Ascending aorta (tissue), 2 donors: ENCODE measurements around the gene CD47. TPM values are rescaled to one million over a fixed set of nuclear protein-coding genes. Genes with fewer than 3 reads are reported as not detected.

Source experiments
- DNase-seq, 2 donors: peaks; one replicate each; pipeline ENCODE4 v3.0.0-alpha.2; 2019; ENCODE audit warnings: low spot score in 2 of 2
- H3K27ac ChIP-seq, 2 donors: fragments of 200-600 bp; sonication (generic); one replicate each; pipeline ENCODE4 v1.5.1; 2016 to 2017; ENCODE audit warnings: mild to moderate bottlenecking in 1 of 2
- H3K27me3 ChIP-seq: fragments of 200-600 bp; sonication (generic); one replicate; pipeline ENCODE4 v1.5.1; 2017
- H3K36me3 ChIP-seq, 2 donors: fragments of 200-600 bp; sonication (generic); one replicate each; pipeline ENCODE4 v1.5.1; 2016
- H3K4me1 ChIP-seq, 2 donors: fragments of 200-600 bp; sonication (generic); one replicate each; pipeline ENCODE4 v1.5.1; 2016 to 2017; ENCODE audit warnings: mild to moderate bottlenecking in 1 of 2
- H3K4me3 ChIP-seq, 2 donors: fragments of 200-600 bp; sonication (generic); one replicate each; pipeline ENCODE4 v1.5.1; 2016 to 2017; ENCODE audit warnings: mild to moderate bottlenecking in 1 of 2
- H3K9me3 ChIP-seq, 2 donors: fragments of 200-600 bp; sonication (generic); one replicate each; pipeline ENCODE4 v1.5.1; 2016
- CTCF ChIP-seq, 3 experiments: fragments of 200-600 bp in 2 of 3; fragments of 450-650 bp in 1 of 3; sonication (generic) in 2 of 3; IDR thresholded peaks; one replicate each; pipeline ENCODE4 v1.5.1; 2016 to 2019; ENCODE audit warnings: antibody characterized with exemption in 3 of 3, mild to moderate bottlenecking in 1 of 3, moderate library complexity in 1 of 3
- intact Hi-C: fragments of 100-400 bp; cut with DNase I; formaldehyde crosslinking; loops from one replicate; pipeline ENCODE4 v1.15.1; 2023
- total RNA-seq: library from RNA; depleted of rRNA; stranded (reverse); fragments of >200 nt; gene quantifications from one replicate; pipeline ENCODE4 v1.1.0, GENCODE V29; 2016

Gene CD47
- total RNA-seq, 1 donor from 2014 or later = 24.5 TPM

- Histone ChIP-seq H3K9me3 (no peaks in the 10 kb centered on the region), H3K4me1 (peaks cover 0 to 5% of the 10 kb centered on the region in 2 donors), H3K36me3 (no peaks in the 10 kb centered on the region), H3K27me3 (no peaks in the 10 kb centered on the region), H3K4me3 (no peak overlapping the region), H3K27ac (no peak overlapping the region)
- intact Hi-C loops = no loop called here
- no peak for TF ChIP-seq CTCF (IDR thresholded peaks at IDR 0.05)
- DNase-seq = no peak
Measured at GRCh38 chr3:108021533-108021932, 69.3 kb downstream of the CD47 start.

- Histone ChIP-seq H3K36me3 (no peaks in the 10 kb centered on the region), H3K4me1 (peaks cover 0 to 5% of the 10 kb centered on the region in 2 donors), H3K9me3 (no peaks in the 10 kb centered on the region), H3K4me3 (no peak overlapping the region), H3K27me3 (no peaks in the 10 kb centered on the region), H3K27ac (no peak overlapping the region)
- intact Hi-C loops = no loop called here
- no peak for DNase-seq
- no peak for TF ChIP-seq CTCF (IDR thresholded peaks at IDR 0.05)
Measured at GRCh38 chr3:108021131-108021530, 69.7 kb downstream of the CD47 start.

- H3K4me1 ChIP-seq = no peaks in the 10 kb centered on the region
- DNase-seq = no peak
- no peak for TF ChIP-seq CTCF (IDR thresholded peaks at IDR 0.05)
- no peak overlapping the region for H3K4me3 ChIP-seq
- H3K27me3 ChIP-seq = no peaks in the 10 kb centered on the region
- H3K27ac ChIP-seq = no peak overlapping the region
- intact Hi-C loops = no loop called here
- H3K36me3 ChIP-seq = no peaks in the 10 kb centered on the region
- no peaks in the 10 kb centered on the region for H3K9me3 ChIP-seq
Measured at GRCh38 chr3:108018552-108018951, 72.3 kb downstream of the CD47 start.

GRCh38 chr3:108017587-108017986 is 73.2 kb downstream of the CD47 start:
- Histone ChIP-seq H3K27ac (no peak overlapping the region), H3K4me3 (no peak overlapping the region), H3K36me3 (no peaks in the 10 kb centered on the region), H3K4me1 (no peaks in the 10 kb centered on the region), H3K9me3 (no peaks in the 10 kb centered on the region), H3K27me3 (no peaks in the 10 kb centered on the region)
- no peak for TF ChIP-seq CTCF (IDR thresholded peaks at IDR 0.05)
- DNase-seq = no peak
- intact Hi-C loops = no loop called here

- Histone ChIP-seq H3K4me3 (no peak overlapping the region), H3K27ac (no peak overlapping the region), H3K4me1 (no peaks in the 10 kb centered on the region), H3K27me3 (no peaks in the 10 kb centered on the region), H3K9me3 (no peaks in the 10 kb centered on the region), H3K36me3 (no peaks in the 10 kb centered on the region)
- no peak for DNase-seq
- TF ChIP-seq CTCF (IDR thresholded peaks at IDR 0.05) = no peak
- intact Hi-C loops = no loop called here
Measured at GRCh38 chr3:108014943-108015342, 75.9 kb downstream of the CD47 start.
